GM23248 (cell line): ENCODE results near the gene PORCN. TPM values are rescaled to one million over a fixed set of nuclear protein-coding genes. Genes with fewer than 3 reads are reported as not detected.

Source experiments
- DNase-seq: peaks from one replicate; pipeline ENCODE4 v3.0.0-alpha.2; 2015
- H2AFZ ChIP-seq: fragments of 200-600 bp; sonication (generic); 2 replicates; pipeline ENCODE4 v1.6.1; 2016; ENCODE audit warnings: antibody characterized with exemption
- H3F3A ChIP-seq: fragments of 200-600 bp; sonication (generic); 2 replicates; pipeline ENCODE4 v1.6.1; 2016; ENCODE audit warnings: mild to moderate bottlenecking, antibody characterized with exemption, mixed run types; ENCODE audit not compliant: insufficient read depth
- H3K27ac ChIP-seq: fragments of 200-600 bp; sonication (generic); 2 replicates; pipeline ENCODE4 v1.5.1; 2016; ENCODE audit warnings: mild to moderate bottlenecking
- H3K27me3 ChIP-seq: fragments of 200-600 bp; sonication (generic); replicated peaks from 2 replicates; pipeline ENCODE4 v1.6.1; 2016; ENCODE audit warnings: mild to moderate bottlenecking; ENCODE audit not compliant: insufficient read depth
- H3K36me3 ChIP-seq: fragments of 200-600 bp; sonication (generic); 2 replicates; pipeline ENCODE4 v1.6.1; 2016; ENCODE audit warnings: low read depth, mild to moderate bottlenecking
- H3K4me1 ChIP-seq: fragments of 200-600 bp; sonication (generic); 2 replicates; pipeline ENCODE4 v1.6.1; 2016; ENCODE audit warnings: mild to moderate bottlenecking; ENCODE audit not compliant: insufficient read depth
- H3K4me2 ChIP-seq: fragments of 200-600 bp; sonication (generic); one replicate; pipeline ENCODE4 v1.6.1; 2016; ENCODE audit warnings: mild to moderate bottlenecking; ENCODE audit not compliant: unreplicated experiment
- H3K4me3 ChIP-seq: fragments of 200-600 bp; sonication (generic); 2 replicates; pipeline ENCODE4 v1.5.1; 2016; ENCODE audit warnings: mild to moderate bottlenecking
- H3K79me2 ChIP-seq: fragments of 200-600 bp; sonication (generic); 2 replicates; pipeline ENCODE4 v1.6.1; 2016; ENCODE audit warnings: mild to moderate bottlenecking; ENCODE audit not compliant: insufficient read depth
- H3K9ac ChIP-seq: fragments of 200-600 bp; sonication (generic); 2 replicates; pipeline ENCODE4 v1.6.1; 2016; ENCODE audit warnings: mild to moderate bottlenecking
- H3K9me2 ChIP-seq: fragments of 200-600 bp; sonication (generic); 2 replicates; pipeline ENCODE4 v1.6.1; 2016; ENCODE audit warnings: mixed run types, mild to moderate bottlenecking, moderate library complexity; ENCODE audit not compliant: insufficient read depth
- H3K9me3 ChIP-seq: fragments of 200-600 bp; sonication (generic); one replicate; pipeline ENCODE4 v1.6.1; 2017; ENCODE audit warnings: low read depth
- H4K20me1 ChIP-seq: fragments of 200-600 bp; sonication (generic); 2 replicates; pipeline ENCODE4 v1.6.0; 2016; ENCODE audit not compliant: insufficient read depth
- EZH2 ChIP-seq: fragments of 200-600 bp; sonication (generic); IDR thresholded peaks from 2 replicates; pipeline ENCODE4 v1.6.1; 2018; ENCODE audit warnings: antibody characterized with exemption, mild to moderate bottlenecking; ENCODE audit not compliant: insufficient read depth, poor library complexity, severe bottlenecking
- EZH2phosphoT487 ChIP-seq: fragments of 200-600 bp; sonication (generic); IDR thresholded peaks from 2 replicates; pipeline ENCODE4 v1.6.1; 2018; ENCODE audit warnings: antibody characterized with exemption, moderate library complexity, mild to moderate bottlenecking, low read depth; ENCODE audit not compliant: insufficient read depth
- WGBS, 2 experiments: methylation state at CpG; one replicate each; pipeline ENCODE4 v1.1.6; 2015 to 2017; ENCODE audit warnings: low lambda C conversion rate in 2 of 2, low coverage in 1 of 2; ENCODE audit errors: missing lambda C conversion rate in 2 of 2; 5-methylcytosine and 5-hydroxymethylcytosine counted together
- in situ Hi-C: fragments of 300-500 bp; cut with MboI; formaldehyde crosslinking; loops from 2 replicates; pipeline ENCODE4 v1.15.0; 2020
- polyA plus RNA-seq: library from polyadenylated mRNA; unstranded; fragments of >200 nt; fragmentation: Nextera tagmentation; extraction: Ambion mirVana; gene quantifications from 2 replicates; pipeline ENCODE4 v1.2.1, GENCODE V29; 2016
- total RNA-seq: library from RNA; depleted of rRNA; stranded (reverse); fragments of >200 nt; shearing (Covaris generic); gene quantifications from 2 replicates; pipeline ENCODE4 v1.2.3, GENCODE V29; 2014

Gene PORCN
- total and polyA plus RNA-seq, 2 experiments from 2014 or later, result 20.3 to 32.2 TPM

GRCh38 chrX:48474581-48474980, 34.2 kb upstream of the PORCN start:
- no peak for TF ChIP-seq EZH2
- no peak for TF ChIP-seq EZH2phosphoT487
- WGBS, 2 experiments, result 72 to 94% methylated on average over 2 to 6 of the region's 6 CpGs
- Histone ChIP-seq H3K27me3 (no peaks in the 10 kb centered on the region), H3K9me3 (no peaks in the 10 kb centered on the region), H3K4me2 (peak overlapping the region; percentile 76), H3F3A (0 out of 2 replicates have a peak, but pooled peaks cover 6% of the 10 kb centered on the region), H3K36me3 (no peaks in the 10 kb centered on the region), H3K79me2 (peaks cover 45% of the 10 kb centered on the region), H3K9ac (no peak overlapping the region), H3K9me2 (no peaks in the 10 kb centered on the region), H4K20me1 (no peaks in the 10 kb centered on the region), H3K4me3 (no peak overlapping the region), H2AFZ (peak overlapping the region; percentile 95; the same call in 1 of the 2 replicates), H3K4me1 (no peaks in the 10 kb centered on the region), H3K27ac (no peak overlapping the region)
- DNase-seq, result no peak
- in situ Hi-C loops, result no loop called here

GRCh38 chrX:48475296-48475695, 33.5 kb upstream of the PORCN start:
- Histone ChIP-seq H2AFZ (peak overlapping the region; percentile 95), H3K9me2 (no peaks in the 10 kb centered on the region), H3K4me3 (peak overlapping the region; percentile 94), H3K36me3 (no peaks in the 10 kb centered on the region), H4K20me1 (no peaks in the 10 kb centered on the region), H3K9ac (peak overlapping the region; percentile 97), H3F3A (0 out of 2 replicates have a peak, but pooled peaks cover 6% of the 10 kb centered on the region), H3K4me2 (peak overlapping the region; percentile 76), H3K9me3 (no peaks in the 10 kb centered on the region), H3K79me2 (peaks cover 48% of the 10 kb centered on the region), H3K4me1 (no peaks in the 10 kb centered on the region), H3K27ac (peak overlapping the region; percentile 73), H3K27me3 (no peaks in the 10 kb centered on the region)
- no peak for DNase-seq
- in situ Hi-C loops, result loop anchor here (25.0 kb wide), 1 partner anchor 388 kb away; no protein-coding TSS in a partner anchor
- 0% methylated on average over 1 to 5 of the region's 5 CpGs for WGBS, 2 experiments
- TF ChIP-seq EZH2phosphoT487 (no peak), EZH2 (no peak)

- H2AFZ ChIP-seq, result peak within 1 kb of the TSS; percentile 95
- peak within 1 kb of the TSS; percentile 97 for H3K9ac ChIP-seq
- no peaks in the 10 kb centered on the region for H4K20me1 ChIP-seq
- H3F3A ChIP-seq, result 0 out of 2 replicates have a peak, but pooled peaks cover 6% of the 10 kb centered on the region
- peak within 1 kb of the TSS; percentile 76 for H3K4me2 ChIP-seq
- H3K9me2 ChIP-seq, result no peaks in the 10 kb centered on the region
- H3K36me3 ChIP-seq, result no peaks in the 10 kb centered on the region
- TF ChIP-seq EZH2, result no peak
- TF ChIP-seq EZH2phosphoT487, result no peak
- WGBS, 2 experiments, result 0 to 1% methylated on average over 38 to 54 of the region's 75 CpGs
- no peaks in the 10 kb centered on the region for H3K4me1 ChIP-seq
- H3K27ac ChIP-seq, result peak within 1 kb of the TSS; percentile 73
- peak; percentile 93 for DNase-seq
- no peaks in the 10 kb centered on the region for H3K27me3 ChIP-seq
- in situ Hi-C loops, result loop anchor here (25.0 kb wide), 1 partner anchor 389 kb away; no protein-coding TSS in a partner anchor
- H3K9me3 ChIP-seq, result no peaks in the 10 kb centered on the region
- peaks cover 48% of the 10 kb centered on the region for H3K79me2 ChIP-seq
- H3K4me3 ChIP-seq, result peak within 1 kb of the TSS; percentile 94
These were observed 32.8 kb upstream of the PORCN start, which contains the start of gene FTSJ1 for GRCh38 chrX:48475774-48476577. FTSJ1 (plus strand) TSS chrX:48476199; CDS start chrX:48478048, 1,849 bp downstream.

- WGBS, 2 experiments, result 52 to 56% methylated on average over 4 of the region's 4 CpGs
- TF ChIP-seq EZH2phosphoT487 (no peak), EZH2 (no peak)
- Histone ChIP-seq H3K4me3 (peak overlapping the region; percentile 94), H3K27ac (peak overlapping the region; percentile 73; the same call in 1 of the 2 replicates), H3K79me2 (peaks cover 48% of the 10 kb centered on the region), H3K9ac (peak overlapping the region; percentile 97), H3F3A (0 out of 2 replicates have a peak, but pooled peaks cover 6% of the 10 kb centered on the region), H3K27me3 (no peaks in the 10 kb centered on the region), H3K9me2 (no peaks in the 10 kb centered on the region), H4K20me1 (no peaks in the 10 kb centered on the region), H3K4me2 (peak overlapping the region; percentile 76), H3K9me3 (no peaks in the 10 kb centered on the region), H2AFZ (no peak overlapping the region), H3K4me1 (no peaks in the 10 kb centered on the region), H3K36me3 (no peaks in the 10 kb centered on the region)
- in situ Hi-C loops, result loop anchor here (25.0 kb wide), 1 partner anchor 390 kb away; no protein-coding TSS in a partner anchor
- no peak for DNase-seq
These were observed 31.9 kb upstream of the PORCN start for GRCh38 chrX:48476919-48477318.
